Stromal cell of bone marrow (primary cell): ENCODE measurements around the gene CAMSAP2.

Experiments used
- DNase-seq: peaks from one replicate; pipeline ENCODE4 v3.0.0-alpha.2; 2012; ENCODE audit warnings: low read depth

CAMSAP2 gene

DNA sequence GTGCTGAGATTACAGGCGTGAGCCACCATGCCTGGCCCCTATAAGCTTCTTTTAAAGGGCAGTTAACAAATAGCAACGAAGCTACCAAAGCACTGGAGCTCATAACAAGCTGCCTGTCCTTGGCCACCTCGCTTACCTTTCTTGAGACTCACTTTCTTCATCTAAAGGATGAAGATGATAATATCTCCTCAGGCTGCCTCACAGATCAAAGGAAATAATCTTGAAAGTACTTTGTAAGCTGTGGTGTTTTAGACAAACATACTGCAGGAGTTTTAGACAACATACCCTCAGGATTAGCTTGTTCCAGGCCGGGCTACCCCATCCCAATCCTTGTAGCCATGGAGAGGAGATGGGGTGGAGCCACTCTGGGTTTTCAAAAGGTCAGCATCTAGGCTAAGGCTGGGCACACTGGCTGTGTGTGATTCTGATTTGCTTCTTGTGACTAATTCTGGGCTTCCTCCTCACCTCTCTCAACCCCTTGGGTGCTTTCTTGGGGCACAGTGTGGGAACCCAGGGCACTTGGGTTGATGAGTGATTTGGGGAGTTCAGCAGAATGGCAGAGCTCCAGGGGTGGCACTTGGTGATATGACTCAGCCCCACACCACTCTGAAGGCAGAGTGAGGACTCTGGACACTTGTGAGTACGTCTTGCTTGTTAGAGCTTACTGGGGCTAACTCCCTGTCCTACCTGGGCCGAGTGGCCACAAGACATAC lies 139.3 kb downstream of the CAMSAP2 start:
- no peak for DNase-seq

- DNase-seq, result no peak
These were observed 141.5 kb downstream of the CAMSAP2 start for GRCh38 chr1:200880212-200880611.

GRCh38 chr1:200883118-200883517 lies 144.4 kb downstream of the CAMSAP2 start:
- no peak for DNase-seq

DNA sequence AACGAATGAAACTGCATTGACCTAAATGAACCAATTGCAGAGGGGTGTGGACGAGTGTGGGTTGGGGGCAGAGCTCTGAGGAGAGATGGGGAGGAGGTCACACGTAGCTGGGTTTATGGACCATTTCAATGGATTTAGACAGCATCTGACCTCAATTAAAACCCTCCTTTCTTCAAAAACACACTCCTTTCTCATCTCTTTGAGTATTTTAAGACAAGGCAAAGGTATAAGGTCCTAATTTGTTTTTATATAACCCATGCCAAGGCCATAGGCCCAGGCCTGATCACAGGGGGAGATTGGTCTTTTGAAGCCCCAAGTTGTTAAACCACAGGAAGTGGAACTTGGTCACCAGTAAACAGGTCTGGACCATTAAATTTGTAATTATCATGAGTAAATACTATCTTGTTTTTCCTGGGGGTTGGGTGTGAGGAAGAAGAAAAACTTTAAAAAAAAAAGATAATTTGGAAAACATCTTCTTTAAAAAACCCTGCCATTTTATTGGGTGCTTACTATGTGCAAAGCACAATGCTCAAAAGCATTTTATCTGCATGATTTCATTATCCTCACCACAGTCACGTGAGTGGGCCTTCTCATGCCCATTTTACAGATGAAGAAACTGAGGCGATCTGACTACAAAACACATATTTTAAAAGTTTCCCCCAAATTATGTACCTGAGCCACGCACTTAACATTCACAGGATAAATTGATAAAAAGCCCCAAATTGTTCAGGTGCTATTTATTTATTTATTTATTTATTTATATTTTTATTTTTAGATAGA lies 147.1 kb downstream of the CAMSAP2 start:
- DNase-seq, result no peak

GRCh38 chr1:200886594-200886993 lies 147.9 kb downstream of the CAMSAP2 start:
- DNase-seq, result no peak

GRCh38 chr1:200887036-200887435 lies 148.3 kb downstream of the CAMSAP2 start:
- DNase-seq, result no peak

DNA sequence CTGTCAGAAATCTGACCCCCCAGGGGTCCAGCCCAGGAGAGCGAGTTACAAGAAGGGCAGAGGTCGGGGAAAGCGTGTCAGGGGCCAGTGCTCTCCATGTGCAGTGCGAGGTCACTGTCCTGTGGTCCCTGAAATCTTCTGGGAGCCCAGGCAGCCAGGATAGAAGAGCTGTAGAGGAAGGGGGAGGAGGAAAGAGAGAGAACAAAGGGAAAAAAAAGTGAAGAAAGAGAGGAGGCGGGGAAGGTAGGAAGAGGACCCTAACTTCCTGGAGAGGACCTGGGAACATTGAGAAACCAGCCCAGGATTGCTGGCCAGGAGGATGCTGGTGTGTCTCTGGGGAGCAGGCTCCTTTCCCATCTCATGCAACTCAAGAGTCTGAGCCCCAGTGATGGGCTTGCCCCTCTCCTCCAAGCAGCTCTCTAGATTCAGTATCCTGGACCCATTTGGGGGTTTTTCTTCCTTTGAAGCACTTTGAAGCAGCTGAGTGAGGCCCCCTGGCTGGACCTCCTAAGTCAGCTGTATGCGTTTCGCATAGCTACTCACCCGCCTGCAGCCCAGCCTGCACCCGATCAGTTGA lies 149.2 kb downstream of the CAMSAP2 start:
- DNase-seq, result no peak

DNA sequence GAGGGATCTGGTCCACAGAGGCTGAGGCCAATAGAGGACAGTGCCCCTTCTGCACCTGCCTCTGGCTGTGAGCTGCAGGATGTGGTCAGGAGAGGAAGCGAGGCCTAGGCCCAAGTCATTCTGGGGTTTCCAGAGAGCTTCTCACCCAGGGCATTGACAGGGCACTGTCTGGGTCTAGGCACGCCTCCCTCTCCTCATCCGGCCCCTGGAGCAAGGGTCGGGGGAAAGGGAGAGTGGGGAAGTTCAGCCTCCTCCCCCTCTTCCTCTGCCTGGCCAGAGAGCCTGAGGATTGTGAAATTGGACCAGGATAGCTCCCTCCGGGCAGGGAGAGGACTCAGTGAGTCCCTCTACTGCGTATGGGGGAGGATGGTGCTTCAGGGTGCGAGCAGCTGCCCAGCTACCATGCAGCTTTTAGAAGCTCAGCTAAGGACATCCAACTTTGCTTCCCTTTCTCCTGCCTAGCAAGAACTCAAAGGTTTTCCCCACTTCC lies 149.7 kb downstream of the CAMSAP2 start:
- DNase-seq, result no peak

- no peak for DNase-seq
These were observed 150.9 kb downstream of the CAMSAP2 start for GRCh38 chr1:200889571-200889970.

- DNase-seq, result no peak
These were observed 151.3 kb downstream of the CAMSAP2 start for GRCh38 chr1:200890027-200890426.

- no peak for DNase-seq
These were observed 152.4 kb downstream of the CAMSAP2 start for GRCh38 chr1:200890818-200891773.

DNA sequence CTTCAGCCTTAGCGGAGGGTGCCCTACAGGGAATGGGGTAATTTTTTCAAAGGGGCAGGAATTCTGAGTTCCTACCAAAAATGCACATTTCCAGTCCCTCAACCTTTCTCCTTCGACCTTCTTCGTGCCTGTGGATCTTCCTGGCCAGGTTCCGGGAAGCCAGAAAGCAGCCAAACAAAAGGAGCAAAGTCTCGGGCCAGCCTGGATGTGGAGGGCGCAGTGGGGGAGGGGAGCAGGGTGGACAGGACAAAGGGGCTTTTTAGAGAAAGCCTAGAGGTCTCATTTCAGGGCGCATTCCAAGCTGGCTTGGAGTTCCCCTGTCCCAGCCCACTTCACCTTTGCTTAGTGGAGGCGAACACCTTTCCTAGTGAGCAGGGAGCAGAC lies 153.1 kb downstream of the CAMSAP2 start:
- no peak for DNase-seq

DNA sequence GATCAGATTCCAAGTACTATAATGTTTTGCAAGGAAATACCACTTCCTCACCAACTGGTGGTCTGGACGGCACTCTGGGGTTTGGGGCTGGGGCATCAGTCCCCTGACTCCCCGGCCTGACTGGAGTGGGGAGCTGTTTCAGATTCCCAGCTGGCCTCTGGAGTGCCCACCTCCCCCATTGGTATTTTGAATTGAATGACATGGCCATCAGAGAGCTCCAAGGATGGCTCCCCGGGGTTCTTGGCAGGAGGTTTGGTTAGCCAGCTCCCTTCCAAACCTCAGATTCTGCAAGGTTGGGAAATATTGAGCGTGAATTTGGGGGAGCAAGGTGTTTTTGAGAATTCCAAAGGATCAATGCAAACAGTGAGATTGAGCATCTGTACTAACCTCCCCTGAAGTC lies 153.9 kb downstream of the CAMSAP2 start:
- DNase-seq, result no peak

GRCh38 chr1:200892958-200893357 lies 154.3 kb downstream of the CAMSAP2 start:
- no peak for DNase-seq

- no peak for DNase-seq
These were observed 154.8 kb downstream of the CAMSAP2 start for GRCh38 chr1:200893411-200893901.

- DNase-seq, result no peak
These were observed 156.2 kb downstream of the CAMSAP2 start, which contains the start of gene INAVA for GRCh38 chr1:200894712-200895442. Gene INAVA, plus strand, starts transcription at chr1:200894900. Its CDS starts 3,501 bp downstream, at chr1:200898401.

GRCh38 chr1:200895443-200895789 lies 156.7 kb downstream of the CAMSAP2 start:
- DNase-seq, result no peak

DNA sequence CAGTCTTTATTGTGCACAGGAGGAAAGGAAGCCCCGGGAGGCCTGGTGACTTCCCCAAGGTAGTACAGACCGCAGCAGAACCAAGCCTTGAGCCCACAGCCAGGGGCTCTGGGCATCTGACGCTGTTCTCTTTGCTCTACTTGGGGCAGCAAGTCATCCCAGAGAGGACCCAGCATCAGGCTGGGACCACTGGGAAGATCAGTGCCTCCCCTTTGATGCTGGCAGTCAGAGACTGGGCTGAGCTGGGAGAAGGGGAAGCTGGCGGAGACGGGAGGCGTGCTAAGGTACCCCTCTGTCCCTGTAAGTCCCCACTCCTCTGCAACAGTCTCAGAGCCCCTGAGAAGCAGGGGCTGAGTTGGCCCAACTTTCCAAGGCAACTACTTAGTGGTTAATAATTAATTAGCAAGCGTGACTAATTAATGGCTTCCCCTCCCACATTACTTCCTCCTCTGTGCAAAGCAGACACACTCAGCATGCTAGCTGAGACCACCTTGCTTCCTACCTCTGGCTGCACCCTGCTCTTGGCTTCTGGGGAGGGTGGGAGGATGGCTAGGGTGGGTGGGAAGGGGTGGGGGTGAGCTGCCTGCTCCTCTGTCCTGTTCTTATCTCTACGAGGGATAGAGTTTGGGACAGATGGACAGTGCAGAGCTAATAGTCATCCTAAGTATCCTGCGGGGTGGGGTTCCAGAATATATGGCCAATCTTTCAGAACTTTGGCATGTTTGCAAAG lies 157.3 kb downstream of the CAMSAP2 start:
- no peak for DNase-seq

DNA sequence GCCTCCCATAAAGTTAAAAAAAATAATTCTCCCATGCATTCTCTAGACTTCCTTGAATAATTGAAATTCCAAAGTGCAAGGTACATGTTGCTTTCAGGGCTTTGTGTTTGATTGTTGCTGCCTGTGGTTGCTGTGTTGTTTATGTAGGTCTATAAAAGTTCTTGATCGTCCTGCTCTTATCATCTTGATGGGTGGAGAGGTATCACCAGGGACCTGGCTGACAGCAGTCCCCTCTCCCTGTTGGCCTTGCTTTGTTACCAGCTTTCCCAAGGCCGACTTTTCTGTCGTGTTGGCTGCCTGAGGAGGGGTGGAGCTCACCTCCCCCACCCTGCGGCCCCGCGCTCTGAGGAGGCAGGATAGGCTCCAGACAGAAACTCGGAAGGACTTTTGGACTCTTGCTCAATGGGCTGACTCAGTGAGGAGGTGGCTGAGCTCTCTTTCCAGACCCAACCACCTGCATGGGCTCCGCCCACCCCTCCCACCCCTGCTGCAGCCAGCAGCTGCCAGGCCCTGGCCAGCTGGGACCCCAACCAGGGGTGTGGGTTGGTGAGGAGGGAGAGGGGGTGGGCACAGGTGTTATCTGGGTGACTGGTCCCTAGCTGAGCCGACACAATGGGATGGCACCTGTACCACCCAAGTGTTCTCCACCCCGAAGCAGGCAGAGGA lies 158.0 kb downstream of the CAMSAP2 start:
- DNase-seq, result no peak

DNA sequence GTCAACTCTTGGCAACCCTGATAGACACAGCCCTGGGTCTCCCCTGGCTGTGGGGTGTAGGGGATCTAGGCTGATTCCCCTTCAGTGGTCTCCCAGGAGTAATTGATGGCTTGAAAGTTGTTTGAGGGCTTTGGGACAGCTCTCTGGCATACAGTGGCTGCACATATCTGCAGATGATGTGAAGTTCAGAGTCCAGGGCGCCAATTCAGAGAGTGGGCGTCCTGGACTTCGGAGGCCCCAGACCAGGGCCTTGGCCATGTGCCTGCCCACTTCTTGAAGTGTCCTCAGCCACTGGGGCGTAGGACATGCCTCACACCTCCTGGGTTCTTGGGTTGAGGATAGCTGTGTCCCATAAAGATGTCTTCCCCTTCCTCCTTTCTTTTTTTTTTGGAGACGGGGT lies 158.6 kb downstream of the CAMSAP2 start:
- DNase-seq, result no peak
